Panc1 (cell line): ENCODE measurements around the gene CFAP74. TPM values are rescaled to one million over a fixed set of nuclear protein-coding genes. Genes with fewer than 3 reads are reported as not detected.

Experiments
- ATAC-seq: fragments of 200-7000 bp; cut with Tn5 transposase; 2 replicates; pipeline ENCODE4 v1.9.1; 2020; ENCODE audit warnings: mild to moderate bottlenecking, moderate library complexity
- BruUV-seq: library from RNA; stranded (reverse); fragments of 400-500 nt; replicated peaks from 2 replicates; lab custom pipeline; 2021; lab: Mats Ljungman, UMichigan
- CTCF ChIA-PET: fragments of 300-600 bp; sonication (Branson Sonifier 250); formaldehyde crosslinking; loops from one replicate; lab custom pipeline; 2022; ENCODE audit warnings: antibody characterized with exemption; lab: Charles Lee
- POLR2A ChIA-PET: fragments of 300-600 bp; sonication (Branson Sonifier 250); formaldehyde crosslinking; loops from one replicate; lab custom pipeline; 2022; ENCODE audit warnings: antibody characterized with exemption; lab: Charles Lee
- DNase-seq: peaks from one replicate; pipeline ENCODE4 v3.0.0-alpha.2; 2010; ENCODE audit warnings: low read depth, low spot score
- H3K27ac ChIP-seq: 2 replicates; pipeline ENCODE4 v1.5.1; 2011; ENCODE audit warnings: mild to moderate bottlenecking, low read length, inconsistent platforms
- H3K27me3 ChIP-seq: fragments of 200-500 bp; sonication (Bioruptor generic); 2 replicates; pipeline ENCODE4 v1.6.0; 2014; ENCODE audit warnings: low read length, inconsistent platforms; ENCODE audit not compliant: control insufficient read depth, insufficient read depth
- H3K36me3 ChIP-seq: fragments of 200-500 bp; sonication (Bioruptor generic); 2 replicates; pipeline ENCODE4 v1.5.1; 2014; ENCODE audit warnings: inconsistent platforms, mild to moderate bottlenecking, low read length, moderate library complexity; ENCODE audit not compliant: control insufficient read depth, insufficient read depth
- H3K4me1 ChIP-seq: 2 replicates; pipeline ENCODE4 v1.5.1; 2011; ENCODE audit warnings: inconsistent platforms, mild to moderate bottlenecking, low read length, moderate library complexity; ENCODE audit not compliant: control insufficient read depth, insufficient read depth
- H3K4me3 ChIP-seq, 2 experiments: 2 replicates each; pipeline ENCODE4 v1.5.1; 2011 to 2012; ENCODE audit warnings: low read depth in 2 of 2, low read length in 2 of 2, mild to moderate bottlenecking in 2 of 2, inconsistent platforms in 1 of 2, moderate library complexity in 1 of 2
- H3K9me3 ChIP-seq: fragments of 200-500 bp; sonication (Bioruptor generic); 2 replicates; pipeline ENCODE4 v1.5.1; 2014; ENCODE audit warnings: low read depth, mild to moderate bottlenecking, inconsistent platforms, low read length, moderate library complexity; ENCODE audit not compliant: control insufficient read depth, insufficient read depth
- POLR2AphosphoS5 ChIP-seq: IDR thresholded peaks from 2 replicates; pipeline ENCODE4 v1.6.1; 2012; ENCODE audit warnings: mild to moderate bottlenecking, low read depth, low read length, moderate library complexity
- REST ChIP-seq, 2 experiments: IDR thresholded peaks; 2 replicates each; pipeline ENCODE4 v1.6.1; 2011 to 2012; ENCODE audit warnings: low read depth in 2 of 2, control low read depth in 1 of 2, low read length in 1 of 2, mild to moderate bottlenecking in 1 of 2, moderate library complexity in 1 of 2; ENCODE audit not compliant: insufficient read depth in 1 of 2
- SIN3A ChIP-seq: IDR thresholded peaks from 2 replicates; pipeline ENCODE4 v1.6.1; 2012; ENCODE audit warnings: low read depth, mild to moderate bottlenecking, low read length, moderate library complexity, borderline replicate concordance; ENCODE audit not compliant: insufficient read depth
- TCF7L2 ChIP-seq: IDR thresholded peaks from 2 replicates; pipeline ENCODE4 v1.6.1; 2011; ENCODE audit warnings: mild to moderate bottlenecking, low read depth, low read length, inconsistent platforms
- in situ Hi-C: cut with HindIII; loops from 2 replicates; pipeline ENCODE4 v1.10.0; 2016; ENCODE audit warnings: low sequenced_read_pairs, low pct_unique_long_range_greater_than_20kb
- intact Hi-C: fragments of 100-400 bp; cut with micrococcal nuclease; formaldehyde crosslinking; loops from one replicate; pipeline ENCODE4 v1.10.0; 2022; ENCODE audit not compliant: unreplicated experiment
- total RNA-seq: library from RNA; stranded (reverse); gene quantifications from one replicate; pipeline ENCODE4 v1.2.1, GENCODE V29; 2021; ENCODE audit not compliant: unreplicated experiment
- TF ChIP-seq, protein P1 (sequence below): fragments of 450-650 bp; IDR thresholded peaks from 2 replicates; pipeline ENCODE4 v1.5.1; 2017; ENCODE audit warnings: mild to moderate bottlenecking

CFAP74 gene
- total RNA-seq, 1 experiment from 2014 or later = not detected

DNA sequence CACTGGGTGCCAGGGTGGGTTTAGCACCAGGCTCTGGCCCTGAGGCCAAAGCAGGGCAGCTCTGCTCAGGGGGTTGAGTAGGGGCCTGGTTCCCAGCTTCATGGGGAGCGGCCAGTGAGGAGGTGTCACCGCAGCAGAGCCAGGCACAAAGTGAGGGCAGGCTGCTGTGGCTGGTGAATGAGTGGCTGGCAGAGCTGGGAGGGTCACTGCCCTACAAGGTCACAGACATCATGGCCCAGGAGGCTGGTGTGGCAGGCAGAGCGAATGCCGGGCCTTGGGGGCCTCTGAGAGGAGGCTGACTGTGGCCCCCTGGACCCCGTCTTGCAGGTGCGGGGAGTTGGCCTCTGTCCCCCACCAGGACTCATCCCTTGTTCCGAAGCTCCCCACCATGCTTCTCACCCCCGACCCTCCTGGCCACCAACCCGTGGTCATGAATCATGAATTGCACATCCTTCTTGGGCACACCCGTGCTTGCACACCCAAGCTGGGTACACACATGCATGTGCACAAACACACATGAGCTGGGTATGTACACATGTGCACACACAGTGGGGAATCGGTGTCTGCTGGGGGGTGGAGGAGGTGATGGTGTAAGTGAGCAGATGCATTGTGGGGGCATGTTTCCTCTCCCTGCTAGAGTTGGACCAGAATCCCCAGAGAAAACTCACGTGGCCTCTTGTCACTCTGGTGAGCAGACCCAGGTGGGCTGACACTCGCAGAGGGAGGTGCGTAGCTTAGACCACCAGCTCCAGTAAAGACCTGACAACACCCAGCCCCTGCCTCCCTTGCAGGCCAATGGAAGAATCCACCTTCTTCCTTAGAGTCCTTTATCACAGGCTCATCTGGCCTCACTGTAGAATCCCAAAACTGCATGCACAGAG lies 107.9 kb downstream of the CFAP74 start:
- in situ Hi-C loops (no loop called here), intact Hi-C loops (no loop called here)
- H3K9me3 ChIP-seq = no peaks in the 10 kb centered on the region
- POLR2A ChIA-PET = interaction anchor here (0.5 kb wide), 1 partner anchor 55 kb away, joined by 3 read pairs; no protein-coding TSS in a partner anchor
- DNase-seq (no peak), ATAC-seq (no peak)
- H3K4me1 ChIP-seq = peaks cover 29% of the 10 kb centered on the region
- TF ChIP-seq SIN3A (no peak), REST (IDR thresholded peaks at IDR 0.05; ENCODE audit: insufficient read depth in 1 of 2, low read depth in 2 of 2, low read length in 1 of 2) (no peak), TCF7L2 (no peak), POLR2AphosphoS5 (no peak)
- TF ChIP-seq, protein P1, sequence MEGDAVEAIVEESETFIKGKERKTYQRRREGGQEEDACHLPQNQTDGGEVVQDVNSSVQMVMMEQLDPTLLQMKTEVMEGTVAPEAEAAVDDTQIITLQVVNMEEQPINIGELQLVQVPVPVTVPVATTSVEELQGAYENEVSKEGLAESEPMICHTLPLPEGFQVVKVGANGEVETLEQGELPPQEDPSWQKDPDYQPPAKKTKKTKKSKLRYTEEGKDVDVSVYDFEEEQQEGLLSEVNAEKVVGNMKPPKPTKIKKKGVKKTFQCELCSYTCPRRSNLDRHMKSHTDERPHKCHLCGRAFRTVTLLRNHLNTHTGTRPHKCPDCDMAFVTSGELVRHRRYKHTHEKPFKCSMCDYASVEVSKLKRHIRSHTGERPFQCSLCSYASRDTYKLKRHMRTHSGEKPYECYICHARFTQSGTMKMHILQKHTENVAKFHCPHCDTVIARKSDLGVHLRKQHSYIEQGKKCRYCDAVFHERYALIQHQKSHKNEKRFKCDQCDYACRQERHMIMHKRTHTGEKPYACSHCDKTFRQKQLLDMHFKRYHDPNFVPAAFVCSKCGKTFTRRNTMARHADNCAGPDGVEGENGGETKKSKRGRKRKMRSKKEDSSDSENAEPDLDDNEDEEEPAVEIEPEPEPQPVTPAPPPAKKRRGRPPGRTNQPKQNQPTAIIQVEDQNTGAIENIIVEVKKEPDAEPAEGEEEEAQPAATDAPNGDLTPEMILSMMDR = no peak
- H3K4me3 ChIP-seq = no peak overlapping the region
- H3K36me3 ChIP-seq = no peaks in the 10 kb centered on the region
- H3K27me3 ChIP-seq = no peaks in the 10 kb centered on the region
- no TSS peak for BruUV-seq
- H3K27ac ChIP-seq = no peak overlapping the region
- CTCF ChIA-PET = interaction anchor here (0.7 kb wide), 2 partner anchors 11 to 60 kb away, joined by 3 read pairs; no protein-coding TSS in a partner anchor

- in situ Hi-C loops = no loop called here
- BruUV-seq = no TSS peak
- POLR2A ChIA-PET = interaction anchor here (0.5 to 0.8 kb wide), 2 partner anchors 14 to 55 kb away, joined by 3 to 10 read pairs; no protein-coding TSS in a partner anchor
Observed at GRCh38 chr1:1895060-1895418, 108.5 kb downstream of the CFAP74 start.

More at GRCh38 chr1:1895060-1895418, 108.5 kb downstream of the CFAP74 start:
- H3K4me3 ChIP-seq = no peak overlapping the region
- intact Hi-C loops = no loop called here
- no peaks in the 10 kb centered on the region for H3K36me3 ChIP-seq
- H3K27me3 ChIP-seq = no peaks in the 10 kb centered on the region
- no peak overlapping the region; the same call in 1 of the 2 replicates for H3K27ac ChIP-seq
- H3K4me1 ChIP-seq = peaks cover 29% of the 10 kb centered on the region
- TF ChIP-seq SIN3A (no peak), TCF7L2 (no peak), REST (IDR thresholded peaks at IDR 0.05; ENCODE audit: insufficient read depth in 1 of 2, low read depth in 2 of 2, low read length in 1 of 2) (no peak), POLR2AphosphoS5 (no peak)
- TF ChIP-seq, protein P1 = no peak
- ATAC-seq (no peak), DNase-seq (no peak)
- CTCF ChIA-PET = interaction anchor here (0.7 kb wide), 1 partner anchor 12 kb away, joined by 3 read pairs; no protein-coding TSS in a partner anchor
- no peaks in the 10 kb centered on the region for H3K9me3 ChIP-seq
